CD4-positive, alpha-beta T cell treated with Interleukin-6 at 100 ng/mL for 8 hours (primary cell): ENCODE data around the gene NXN.
A peak's percentile ranks its signal among the peaks of the same experiment; 100 is the strongest.
"Not testable (repeated sequence)": the region's sequence is repeated elsewhere in the genome, so short reads cannot be mapped to it uniquely, and the experiment has no call there.

Source experiments
- DNase-seq: peaks from one replicate; pipeline ENCODE4 v3.0.0-alpha.2; 2020; ENCODE audit warnings: mixed read lengths, low spot score

NXN gene

DNA sequence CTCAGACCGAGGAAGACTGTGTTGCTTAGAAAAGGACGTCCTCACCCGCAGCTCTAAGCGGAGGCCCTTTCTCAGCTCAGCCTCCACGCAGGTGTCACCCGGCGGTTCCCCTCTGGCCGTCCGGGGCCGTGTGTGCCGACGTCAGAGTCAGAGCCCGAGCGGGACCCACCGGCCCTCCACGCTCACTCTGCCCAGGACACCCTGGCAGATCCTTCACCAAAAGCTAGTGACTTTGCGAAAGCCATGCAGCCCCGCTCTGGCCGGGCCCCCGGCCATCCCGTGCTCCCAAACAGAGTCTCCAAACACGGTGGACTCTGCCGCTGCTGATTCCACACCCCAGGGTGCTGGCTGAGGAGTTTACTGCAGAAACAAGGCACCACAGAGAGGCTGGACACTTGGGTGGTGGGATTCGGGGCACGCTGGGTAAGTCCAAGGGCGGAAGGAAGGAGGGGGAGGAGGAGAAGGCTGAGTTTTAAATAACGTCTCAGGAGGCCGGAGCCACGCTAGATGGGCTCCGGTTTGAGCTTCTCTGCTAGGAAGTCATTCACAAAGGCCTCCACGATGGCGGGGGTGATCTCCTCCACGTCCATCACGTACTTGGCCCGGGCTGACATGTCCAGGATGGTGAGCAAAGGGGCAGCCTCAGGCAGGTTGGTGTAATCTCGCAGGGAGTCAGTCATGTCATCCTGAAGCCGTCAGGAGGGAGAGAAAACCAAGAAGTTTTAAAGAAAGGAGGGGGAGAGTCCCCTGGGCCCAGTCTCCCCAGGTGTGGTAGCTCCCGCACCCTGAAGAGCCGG, 178.9 kb downstream of the NXN start:
- no peak for DNase-seq

GRCh38 chr17:799261-799660, 180.3 kb downstream of the NXN start:
- no peak for DNase-seq

GRCh38 chr17:798246-798645, 181.3 kb downstream of the NXN start:
- DNase-seq = no peak

DNA sequence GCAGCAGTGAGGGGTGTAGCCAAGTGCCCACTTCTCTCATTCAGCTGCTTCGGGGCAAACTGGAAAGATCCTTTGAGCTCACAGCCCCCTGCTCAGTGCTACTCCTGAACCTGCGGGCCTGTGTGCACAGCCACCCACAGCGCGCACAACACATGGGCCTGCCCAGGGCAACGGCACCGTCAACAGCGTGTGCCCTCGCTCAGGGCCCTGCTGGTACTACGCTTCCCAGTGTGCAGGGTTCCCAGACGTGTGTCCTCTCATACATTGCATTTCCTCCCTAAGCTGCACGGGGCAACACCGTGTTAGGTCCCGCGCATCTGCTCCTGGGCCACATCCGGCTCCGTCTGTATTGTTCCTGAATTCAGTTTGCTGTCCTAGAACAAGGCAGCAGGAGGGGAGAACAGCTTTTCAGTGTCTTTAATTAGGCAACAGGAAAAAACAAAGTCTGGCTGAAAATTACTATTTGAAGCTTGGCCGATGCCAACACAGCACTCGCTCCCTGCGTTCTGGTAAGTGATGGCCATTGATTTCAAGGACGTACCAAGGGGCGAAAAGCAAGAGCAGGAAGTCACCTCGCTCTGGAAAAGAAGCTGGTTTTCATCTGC, 182.2 kb downstream of the NXN start:
- DNase-seq = no peak

DNA sequence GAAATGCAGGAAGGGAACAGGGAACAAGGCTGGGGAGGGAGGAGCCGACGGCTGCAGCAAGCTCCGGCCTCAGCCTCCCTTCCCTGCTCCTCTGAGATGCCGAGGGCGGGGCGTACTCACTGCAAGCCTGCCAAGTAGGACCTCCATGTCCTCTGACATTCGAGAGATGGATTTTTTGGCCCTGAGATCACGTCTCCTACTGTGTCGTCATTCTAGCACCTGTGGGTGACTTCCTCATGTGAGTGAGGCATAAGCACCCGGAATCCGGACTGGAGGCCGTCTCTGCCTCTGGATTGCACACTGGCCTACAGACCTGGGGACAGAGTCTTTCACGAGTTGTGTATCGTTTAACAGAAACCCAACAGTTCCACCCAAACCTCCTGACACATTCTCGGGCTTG, 183.0 kb downstream of the NXN start:
- no peak for DNase-seq

GRCh38 chr17:795721-796120, 183.9 kb downstream of the NXN start:
- no peak for DNase-seq

DNA sequence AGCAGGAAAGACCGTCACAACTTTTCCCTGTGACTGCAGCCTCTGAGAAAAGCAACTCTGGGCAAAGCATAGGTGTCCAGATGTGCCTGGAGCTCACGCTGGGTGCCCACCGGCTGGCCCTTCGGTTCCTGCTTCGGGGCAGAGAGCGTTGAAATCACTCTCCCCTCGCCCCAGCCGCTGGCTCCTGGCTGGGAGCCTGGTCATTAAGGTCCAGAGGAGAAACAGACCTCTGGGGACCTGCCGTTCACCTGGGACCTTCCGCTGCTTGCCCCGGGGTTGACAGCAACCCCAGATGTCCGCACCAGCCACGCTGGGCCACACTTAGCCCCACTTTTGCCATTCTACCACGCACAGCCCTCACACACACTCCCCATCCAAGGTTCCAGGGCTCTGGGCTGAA, 184.3 kb downstream of the NXN start:
- no peak for DNase-seq

DNA sequence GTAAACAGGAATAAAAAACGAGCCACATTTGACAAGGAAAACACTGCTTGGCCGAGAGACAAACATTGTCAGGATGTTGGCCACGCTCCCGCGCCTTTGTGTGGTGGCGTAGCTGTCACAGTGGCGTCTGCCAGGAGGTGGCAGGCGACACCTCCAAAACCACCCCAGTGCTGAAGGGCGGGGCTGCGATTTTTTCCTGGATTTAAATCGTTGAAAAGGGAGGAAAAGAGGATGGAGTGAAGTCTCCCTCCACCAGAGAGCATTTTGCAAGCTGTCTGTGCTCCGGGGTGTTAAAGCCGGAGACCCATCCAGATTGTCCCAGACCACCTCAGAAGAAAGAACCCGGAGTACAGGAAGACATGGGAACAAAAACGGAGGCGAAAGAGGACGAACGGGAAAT, 184.7 kb downstream of the NXN start:
- peak; percentile 29 for DNase-seq

DNA sequence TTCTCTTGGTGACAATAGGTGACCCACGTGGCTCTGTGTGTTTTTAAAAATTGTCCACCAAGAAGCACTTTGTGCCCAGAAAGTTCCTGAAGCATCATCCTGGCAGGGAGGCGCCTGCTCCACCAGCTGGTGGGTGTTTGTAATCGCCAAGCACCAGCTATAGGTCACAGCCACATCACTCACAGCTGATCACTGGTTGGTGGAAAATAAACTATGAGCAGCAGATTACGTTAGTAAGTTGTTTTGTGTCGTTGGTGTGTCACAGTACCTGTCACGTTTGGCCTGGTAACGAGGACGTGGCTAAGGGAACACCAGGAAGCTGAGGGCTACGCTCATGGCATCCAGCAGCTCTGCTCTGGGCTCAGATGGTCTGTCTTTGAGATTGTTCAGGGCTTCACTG, 187.3 kb downstream of the NXN start:
- no peak for DNase-seq

DNA sequence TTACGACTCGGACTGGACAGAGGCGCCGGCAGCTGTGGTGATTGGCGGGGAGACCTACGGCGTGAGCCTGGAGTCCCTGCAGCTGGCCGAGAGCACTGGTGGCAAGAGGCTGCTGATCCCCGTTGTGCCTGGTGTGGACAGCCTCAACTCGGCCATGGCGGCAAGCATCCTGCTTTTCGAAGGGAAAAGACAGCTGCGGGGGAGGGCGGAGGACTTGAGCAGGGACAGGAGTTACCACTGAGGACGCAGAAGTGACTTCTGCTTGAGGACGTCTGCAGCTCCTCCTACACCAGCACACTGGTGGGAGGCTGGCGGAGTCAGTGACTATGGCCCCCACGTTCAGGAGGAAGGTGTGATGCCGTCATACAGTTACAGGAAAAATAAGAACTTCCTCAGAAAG, 187.7 kb downstream of the NXN start:
- DNase-seq = no peak

GRCh38 chr17:790874-791247, 188.7 kb downstream of the NXN start:
- not testable (repeated sequence) for DNase-seq

DNA sequence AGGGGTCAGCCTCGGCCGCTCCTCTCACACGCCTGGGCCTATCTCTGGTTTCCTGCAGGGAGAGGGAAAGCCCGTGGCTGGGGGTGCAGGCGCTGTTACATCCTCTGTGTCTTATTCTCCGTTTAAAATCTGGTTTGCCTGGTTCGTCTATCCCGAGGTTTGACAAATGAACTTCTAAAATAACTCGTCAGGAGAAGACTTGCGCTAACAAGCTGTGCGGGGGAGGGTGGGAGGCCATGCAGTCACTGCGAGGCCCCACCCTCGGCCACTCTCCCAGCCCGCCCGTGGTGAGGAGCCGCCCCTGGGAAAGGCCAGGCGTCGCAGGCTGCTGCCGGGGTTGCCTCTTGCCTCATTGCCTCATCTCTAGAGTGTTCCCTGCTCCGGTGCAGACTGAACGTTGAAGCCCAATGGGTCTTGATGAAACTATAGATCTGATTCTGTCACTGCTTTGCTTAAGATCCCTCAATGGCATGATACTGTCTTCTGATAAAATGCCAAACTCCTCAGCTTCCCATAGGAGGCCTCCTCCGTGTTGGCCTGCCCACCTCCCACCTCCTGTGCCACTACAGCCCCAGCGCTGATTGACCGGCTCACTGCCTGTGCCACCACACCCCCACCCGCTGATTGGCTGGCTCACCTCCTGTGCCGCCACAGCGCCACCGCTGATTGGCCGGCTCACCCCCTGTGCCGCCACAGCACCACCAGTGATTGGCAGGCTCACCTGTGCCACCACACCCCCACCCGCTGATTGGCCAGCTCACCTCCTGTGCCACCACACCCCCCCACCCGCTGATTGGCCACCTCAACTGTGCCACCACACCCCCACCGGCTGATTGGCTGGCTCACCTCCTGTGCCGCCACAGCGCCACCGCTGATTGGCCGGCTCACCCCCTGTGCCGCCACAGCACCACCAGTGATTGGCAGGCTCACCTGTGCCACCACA, 189.4 kb downstream of the NXN start:
- not testable (repeated sequence) for DNase-seq

DNA sequence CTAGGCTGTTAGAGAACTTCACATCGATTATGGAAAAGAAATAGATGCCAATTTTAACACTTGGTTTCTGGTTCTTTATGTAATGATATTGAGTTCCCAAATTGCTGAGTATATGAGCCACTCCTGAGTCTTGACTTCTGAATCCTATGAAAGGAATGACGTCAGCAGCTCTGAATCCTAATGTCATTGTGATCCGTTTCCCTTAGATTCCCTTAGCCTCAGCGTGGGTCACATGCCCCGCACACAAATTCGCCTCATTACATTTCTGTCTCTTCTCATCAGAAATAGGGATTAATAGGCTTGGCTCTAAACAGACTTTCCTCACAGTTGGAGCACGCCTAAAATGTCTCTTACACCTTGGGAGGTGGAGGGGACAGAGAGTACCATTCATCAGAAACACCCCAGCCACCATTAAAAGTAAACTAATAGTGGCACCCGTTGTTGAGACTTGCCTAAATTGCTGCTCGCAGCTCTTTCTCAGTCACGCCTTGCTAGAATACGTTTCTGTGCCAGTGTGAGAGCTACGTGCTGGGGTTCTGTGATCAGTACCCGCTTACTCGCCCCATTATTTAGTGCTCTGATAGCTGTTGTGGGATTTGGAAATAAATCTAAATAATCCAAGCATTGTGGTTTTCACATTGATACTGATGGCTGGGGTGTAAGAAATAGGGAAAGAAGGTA, 190.3 kb downstream of the NXN start:
- DNase-seq = no peak

DNA sequence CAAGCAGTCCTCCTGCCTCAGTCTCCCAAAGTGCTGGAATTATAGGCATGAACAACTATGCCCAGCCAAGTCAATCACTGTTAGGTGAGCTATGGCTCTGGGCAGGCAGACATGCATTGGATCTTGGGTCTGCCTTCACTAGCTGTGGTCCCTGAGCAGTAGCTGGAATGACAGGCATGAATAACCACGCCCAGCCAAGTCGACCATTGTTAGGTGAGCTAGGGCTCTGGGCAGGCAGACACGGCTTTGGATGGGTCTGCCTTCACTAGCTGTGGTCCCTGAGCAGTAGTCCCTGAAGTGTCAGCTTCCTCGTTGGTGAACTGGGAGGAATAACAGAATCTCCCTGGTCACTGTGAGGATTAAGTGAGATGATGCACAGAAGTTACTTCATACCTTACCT, 191.0 kb downstream of the NXN start:
- no peak for DNase-seq

DNA sequence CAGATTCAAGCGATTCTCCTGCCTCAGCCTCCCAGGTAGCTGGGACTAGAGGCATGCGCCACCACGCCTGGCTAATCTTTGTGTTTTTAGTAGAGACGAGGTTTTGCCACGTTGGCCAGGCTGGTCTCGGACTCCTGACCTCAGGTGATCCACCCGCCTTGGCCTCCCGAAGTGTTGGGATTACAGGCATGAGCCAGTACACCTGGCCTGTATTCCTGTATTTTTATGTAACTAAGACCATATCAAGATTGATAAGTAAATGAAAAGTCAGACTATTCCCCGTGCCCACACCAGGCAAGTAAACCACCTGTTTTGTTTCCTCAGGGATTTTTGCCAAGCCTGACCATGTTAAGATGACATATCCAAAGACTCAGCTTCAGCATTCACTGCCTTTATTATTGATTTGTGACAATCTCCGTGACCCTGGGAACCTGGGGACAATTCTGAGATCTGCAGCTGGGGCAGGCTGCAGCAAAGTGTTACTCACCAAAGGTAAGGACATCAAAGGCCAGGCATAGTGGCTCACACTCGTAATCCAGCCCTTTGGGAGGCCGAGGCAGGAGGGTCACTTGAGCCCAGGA, 191.8 kb downstream of the NXN start:
- no peak for DNase-seq

DNA sequence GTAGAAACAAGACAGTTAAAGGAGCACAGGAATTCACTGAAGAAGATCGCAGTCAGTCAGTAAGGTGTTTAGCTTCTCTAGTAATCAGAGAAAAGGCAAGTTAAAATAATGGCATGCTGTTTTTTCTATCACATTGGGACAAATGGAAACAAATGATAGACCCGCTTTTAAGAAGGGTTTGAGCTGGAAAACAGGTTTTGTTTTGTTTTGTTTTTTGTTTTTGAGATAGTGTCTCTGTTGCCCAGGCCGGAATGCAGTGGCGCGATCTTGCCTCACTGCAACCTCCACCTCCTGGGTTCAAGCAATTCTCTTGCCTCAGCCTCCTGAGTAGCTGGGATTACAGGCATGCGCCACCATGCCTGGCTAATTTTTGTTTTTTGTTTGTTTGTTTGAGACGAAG, 193.7 kb downstream of the NXN start:
- DNase-seq = not testable (repeated sequence)

DNA sequence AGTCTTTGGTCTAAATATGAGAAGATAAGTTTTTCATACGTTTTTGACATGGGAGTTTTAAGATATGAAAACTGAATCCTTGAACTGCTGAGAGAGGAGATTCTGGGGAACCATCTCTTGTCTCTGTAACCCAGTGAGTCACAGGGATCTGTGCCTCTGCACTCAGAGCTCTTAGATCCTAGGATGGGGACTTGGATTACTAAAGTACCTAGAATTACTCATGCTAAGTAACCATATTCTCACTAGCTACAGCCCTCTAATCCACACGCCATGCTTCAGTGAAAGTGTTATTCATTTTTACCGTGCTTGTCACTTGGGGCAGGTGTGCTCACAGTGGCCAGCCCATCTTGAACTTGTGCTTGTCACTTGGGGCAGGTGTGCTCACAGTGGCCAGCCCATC, 195.4 kb downstream of the NXN start:
- DNase-seq = no peak

- DNase-seq = peak; percentile 90
Observed at GRCh38 chr17:781805-782731, 197.5 kb downstream of the NXN start, which contains the start of the genes GLOD4 and MRM3. GLOD4 (minus strand) TSS chr17:782280; CDS start chr17:782255, 25 bp downstream. MRM3 (plus strand) TSS chr17:782353; CDS start chr17:782379, 26 bp downstream.

GRCh38 chr17:778096-778495, 201.5 kb downstream of the NXN start:
- no peak for DNase-seq

GRCh38 chr17:774313-774584, 205.3 kb downstream of the NXN start:
- no peak for DNase-seq
